Hematopoietic multipotent progenitor cell (in vitro differentiated cells): ENCODE results near the gene CIAO2B. TPM values are rescaled to one million over a fixed set of nuclear protein-coding genes. Genes with fewer than 3 reads are reported as not detected.

ENCODE experiments used
- DNase-seq, 3 donors: peaks; one replicate each; pipeline ENCODE4 v3.0.0-alpha.2; 2011 to 2015; ENCODE audit warnings: low read depth in 2 of 3, low spot score in 2 of 3
- total RNA-seq: library from RNA; depleted of rRNA; stranded (reverse); fragments of >200 nt; gene quantifications from one replicate; pipeline ENCODE4 v1.2.3, GENCODE V29; 2012

The CIAO2B gene
- total RNA-seq, 1 donor: 107 TPM

DNA sequence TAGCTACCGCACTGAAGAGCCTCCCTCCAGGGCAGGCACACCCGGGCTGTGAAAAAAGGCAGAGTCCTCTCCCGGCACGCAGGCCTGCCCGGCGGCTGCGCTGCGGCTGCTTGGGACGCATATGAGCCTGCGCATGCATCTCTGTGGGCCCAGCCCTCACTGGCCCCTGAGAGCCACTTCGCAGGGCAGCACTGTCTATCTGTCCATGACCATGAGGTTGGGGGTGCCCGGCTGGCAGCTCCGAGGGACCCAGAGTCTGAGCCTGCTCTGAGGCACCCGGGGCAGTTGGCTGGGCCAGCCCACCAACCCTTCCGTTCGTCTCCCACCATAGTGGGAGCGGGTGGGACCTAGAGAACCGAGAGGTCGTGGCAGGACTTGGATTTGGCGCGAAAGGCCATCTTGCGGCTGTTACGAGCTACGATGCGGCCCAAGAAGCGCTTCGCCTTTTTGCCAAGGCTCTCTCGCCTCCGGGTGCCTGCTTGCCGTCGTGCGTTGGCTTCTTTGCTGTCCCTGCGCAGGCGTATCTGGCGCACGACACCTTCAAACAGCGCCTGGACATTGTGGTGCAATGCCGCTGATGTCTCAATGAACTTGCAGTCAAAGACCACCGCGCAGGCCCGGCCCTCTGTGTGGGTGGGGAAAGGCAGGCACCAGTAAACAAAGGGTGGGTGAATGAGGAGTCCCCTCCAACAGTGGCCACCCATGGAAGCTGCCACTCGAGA lies 12.3 kb downstream of the CIAO2B start:
- no peak for DNase-seq

GRCh38 chr16:66920924-66921680 lies 13.1 kb downstream of the CIAO2B start:
- DNase-seq: no peak

- DNase-seq: no peak
Measured at GRCh38 chr16:66920299-66920590, 14.0 kb downstream of the CIAO2B start.

- DNase-seq: no peak
Measured at GRCh38 chr16:66919569-66920298, 14.5 kb downstream of the CIAO2B start.

DNA sequence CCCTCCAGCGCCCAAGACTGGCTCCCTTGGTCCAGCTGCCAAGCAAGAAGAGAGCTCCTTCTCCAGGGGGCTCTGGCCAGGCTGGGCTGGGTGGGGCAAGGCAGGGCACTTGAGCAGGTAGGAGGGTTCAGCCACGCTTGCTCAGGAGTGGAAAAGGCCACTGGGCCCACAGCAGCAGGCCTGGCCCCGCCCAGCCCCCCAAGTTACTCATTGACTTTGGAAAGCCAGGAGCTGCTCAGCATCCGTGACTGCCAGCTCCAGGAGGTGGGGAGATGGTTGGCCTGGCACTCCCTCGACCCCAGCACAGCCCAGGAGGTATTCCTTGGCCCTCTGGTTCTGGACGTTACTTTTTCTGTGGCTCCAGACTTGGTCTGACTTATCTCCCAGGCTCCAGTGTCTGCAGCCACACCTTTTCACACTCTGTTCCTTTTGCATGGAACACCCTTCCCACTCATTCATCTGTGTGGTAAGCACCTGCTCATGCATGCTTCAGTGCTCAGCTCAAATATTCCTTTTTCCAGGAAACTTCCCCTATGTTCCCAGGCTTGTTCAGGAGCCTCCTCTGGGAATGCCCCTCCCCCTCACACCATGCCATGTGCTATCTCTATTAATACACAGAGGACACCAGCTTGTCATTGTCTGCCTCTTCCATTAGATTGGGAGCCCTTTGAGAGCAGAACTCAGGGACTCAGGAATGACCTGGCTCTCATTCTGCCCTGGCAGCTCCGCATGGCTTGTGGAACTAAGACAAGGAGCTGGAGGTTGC lies 15.2 kb downstream of the CIAO2B start, which contains the start of gene CDH16:
TSS of gene CDH16 (minus strand) at position 83 of the 766 bp plus-strand sequence. CDS start 820 bp downstream, outside the sequence.
- DNase-seq: no peak

DNA sequence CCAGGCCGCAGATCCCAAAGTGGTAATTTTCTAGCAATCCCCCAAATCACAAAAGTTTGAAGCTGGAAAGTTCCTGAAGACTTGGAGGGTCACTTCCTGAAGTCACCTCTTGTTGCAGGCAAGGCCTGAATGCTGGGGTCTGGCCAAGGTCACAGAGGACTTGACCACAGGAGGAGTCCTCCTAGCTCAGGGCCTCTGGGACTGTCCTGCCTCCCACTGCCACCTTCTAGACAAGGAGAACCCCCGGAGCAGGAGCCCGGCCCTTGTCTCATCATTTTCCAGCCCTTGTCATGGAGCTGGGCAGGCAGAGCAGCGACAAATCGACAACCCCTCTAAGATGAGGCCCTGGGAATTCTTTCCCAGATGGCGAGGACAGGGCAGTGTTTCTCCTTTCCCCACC lies 15.8 kb downstream of the CIAO2B start:
- DNase-seq: no peak

- DNase-seq: no peak
Measured at GRCh38 chr16:66917741-66918140, 16.5 kb downstream of the CIAO2B start.

DNA sequence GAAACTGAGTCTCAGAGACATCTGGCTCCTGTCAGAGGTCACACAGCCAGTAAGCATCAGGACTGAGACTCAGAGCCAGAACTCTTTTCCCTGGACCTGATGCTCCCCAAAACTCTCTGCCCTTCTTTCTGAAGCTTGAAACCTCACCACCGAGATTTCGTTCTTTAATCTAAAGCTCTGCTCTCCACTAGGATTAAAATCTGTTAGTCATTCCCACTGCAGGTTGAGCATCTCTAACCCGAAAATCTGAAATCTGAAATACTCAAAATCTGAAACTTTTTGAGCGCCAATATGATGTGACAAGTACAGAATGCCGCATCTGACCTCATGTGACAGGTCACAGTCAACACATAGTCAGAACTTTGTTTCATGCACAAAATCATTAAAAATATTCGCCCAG lies 17.7 kb downstream of the CIAO2B start:
- DNase-seq: no peak

- DNase-seq: no peak
Measured at GRCh38 chr16:66915041-66915440, 19.2 kb downstream of the CIAO2B start.

GRCh38 chr16:66914541-66914940 lies 19.7 kb downstream of the CIAO2B start:
- no peak for DNase-seq

DNA sequence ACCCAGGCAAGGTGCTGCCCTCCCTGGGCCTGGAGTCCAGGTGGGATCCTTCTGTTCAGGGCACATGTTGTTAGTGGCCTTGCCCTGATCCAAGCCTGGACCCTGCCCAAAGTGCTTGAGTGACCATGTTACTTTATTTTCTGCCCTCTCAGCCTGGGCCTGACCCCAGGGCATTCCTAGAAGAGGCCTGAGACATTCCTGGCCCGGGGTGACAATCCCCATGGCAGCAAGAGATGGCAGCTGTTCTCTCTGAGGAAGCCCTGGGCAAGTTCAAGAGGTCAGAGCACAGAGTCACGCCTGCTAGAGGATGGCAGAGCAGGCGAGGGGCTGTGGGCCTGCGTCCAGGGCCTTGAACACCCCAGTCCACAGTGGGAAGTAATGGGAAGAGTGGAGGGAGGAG lies 20.5 kb downstream of the CIAO2B start:
- no peak for DNase-seq

DNA sequence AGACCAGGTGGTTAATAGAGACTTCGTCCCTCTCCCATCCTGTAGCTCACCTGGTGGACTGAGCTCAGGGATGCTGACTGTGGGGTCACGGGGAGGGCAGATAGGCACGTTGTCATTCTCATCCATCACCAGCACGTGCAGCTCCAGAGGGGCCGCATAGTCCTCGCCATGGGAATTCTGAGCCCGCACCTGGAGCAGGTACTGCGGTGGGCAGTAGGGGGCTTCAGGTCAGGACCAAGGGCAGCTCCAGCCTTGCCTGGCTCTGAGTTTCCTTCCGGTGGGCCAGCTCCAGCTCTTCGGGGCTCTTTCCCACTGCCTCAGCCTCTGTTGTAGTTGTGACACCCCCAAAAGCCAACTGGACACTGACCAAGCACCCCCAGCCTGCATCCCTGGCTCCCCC lies 21.1 kb downstream of the CIAO2B start:
- DNase-seq: no peak

DNA sequence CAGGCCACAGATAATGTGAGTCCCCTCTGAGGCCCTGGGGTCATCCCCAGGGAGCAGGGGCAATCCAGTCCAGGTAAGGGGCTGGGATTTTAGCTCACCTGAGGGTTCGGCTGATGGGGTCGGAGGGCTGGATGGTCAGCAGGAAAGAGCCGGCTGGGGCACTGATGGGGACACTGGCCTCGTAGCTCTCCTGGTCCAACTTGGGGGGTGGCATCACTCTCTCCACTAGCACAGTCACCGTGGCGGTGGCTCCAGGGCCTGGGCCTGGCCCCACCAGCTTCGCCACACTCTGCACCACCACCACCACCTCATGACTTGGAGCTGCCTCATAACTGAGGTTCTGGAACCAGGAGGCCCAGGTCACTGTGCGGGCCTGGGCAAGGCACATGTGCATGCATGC lies 22.4 kb downstream of the CIAO2B start:
- DNase-seq: no peak

DNA sequence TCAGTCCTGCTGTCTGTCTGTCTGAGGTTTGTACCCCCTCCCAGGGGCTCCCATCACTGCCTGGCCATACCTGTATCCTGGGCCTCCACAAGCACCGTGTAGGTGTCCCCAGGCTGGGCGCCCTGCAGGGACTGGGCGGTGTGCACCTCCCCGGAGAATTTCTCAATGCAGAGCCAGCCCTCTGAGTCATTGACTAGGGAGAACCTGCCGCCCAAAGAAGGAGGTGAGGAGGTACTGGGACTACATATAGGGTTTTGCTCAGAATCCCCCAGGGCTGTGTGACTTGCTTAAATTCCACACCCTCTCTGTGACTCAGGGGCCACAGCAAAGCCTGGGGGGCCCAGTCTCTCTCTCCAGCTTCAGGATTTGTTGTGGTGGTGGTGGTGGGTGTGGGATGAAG lies 23.1 kb downstream of the CIAO2B start:
- no peak for DNase-seq

DNA sequence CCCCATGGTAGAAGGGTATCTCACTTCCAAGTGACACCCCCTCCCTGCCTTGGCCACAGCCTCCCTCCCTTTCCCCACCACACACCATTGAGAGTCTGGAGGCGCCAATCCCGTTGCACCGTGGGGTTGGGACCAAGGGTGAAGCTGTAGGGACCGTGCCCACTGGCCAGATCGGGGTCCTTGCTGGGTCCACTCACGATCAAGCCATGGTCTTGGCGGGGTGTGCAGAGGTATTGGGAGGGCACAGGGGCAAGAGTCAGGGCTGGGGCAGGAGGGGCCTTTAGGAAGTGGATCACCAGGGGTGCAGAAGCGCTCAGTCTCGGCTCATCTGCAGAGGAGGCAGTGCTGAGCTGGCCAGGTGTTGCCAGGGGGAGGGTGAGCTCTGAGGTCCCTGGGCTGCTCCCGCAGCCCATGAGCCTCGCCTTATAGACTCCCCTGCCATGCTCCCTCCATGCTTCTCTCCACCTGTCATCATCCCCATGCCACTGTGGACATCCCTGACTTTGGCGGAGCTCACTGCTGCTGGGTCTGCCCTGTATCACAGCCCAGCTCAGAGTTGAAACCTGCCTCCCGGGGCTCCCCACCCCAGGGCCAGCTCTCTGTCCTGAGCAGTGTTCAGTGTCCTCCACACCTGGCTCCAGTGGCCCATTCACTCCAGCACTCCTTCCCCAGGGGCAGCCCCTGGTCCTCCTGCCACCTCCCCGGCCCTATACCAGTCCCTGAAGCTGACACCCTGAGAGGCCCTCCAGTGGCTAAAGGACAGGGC lies 23.8 kb downstream of the CIAO2B start:
- DNase-seq: no peak

DNA sequence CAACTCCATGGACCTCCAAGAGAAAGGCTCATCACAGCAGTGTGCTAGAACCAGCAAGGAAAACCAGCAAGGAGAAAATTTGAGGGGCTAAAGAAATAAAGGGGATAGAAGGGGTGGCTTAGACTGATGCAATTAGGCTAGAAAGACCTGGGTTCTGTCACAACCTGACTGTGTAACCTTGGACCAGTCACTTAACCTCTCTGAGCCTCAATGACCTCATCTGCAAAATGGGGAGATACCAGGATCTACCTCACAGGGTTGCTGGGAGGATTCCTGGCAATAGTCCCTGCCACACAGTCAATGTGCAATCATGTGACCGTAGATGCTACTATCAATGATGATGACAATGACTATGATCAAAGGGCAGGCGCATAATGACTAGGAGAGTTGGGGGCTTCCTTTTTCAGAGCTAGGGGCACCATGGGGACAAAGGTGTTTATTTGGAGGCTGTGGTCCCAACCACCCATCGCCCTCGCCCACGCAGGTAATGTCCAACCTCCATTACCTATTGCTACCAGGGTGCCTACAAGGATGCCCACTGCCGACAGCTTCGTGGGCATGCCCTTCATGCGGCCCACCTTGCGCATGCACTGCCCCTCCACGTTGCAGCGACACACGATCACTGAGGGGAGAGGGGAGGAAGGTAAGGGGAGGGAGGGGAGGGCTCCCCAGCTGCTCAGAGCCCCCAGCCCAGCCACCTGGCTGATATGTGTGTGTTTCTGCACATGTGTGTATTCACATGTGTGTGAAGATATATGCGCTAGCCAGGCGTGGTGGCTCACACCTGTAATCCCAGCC lies 25.2 kb downstream of the CIAO2B start:
- DNase-seq: no peak

DNA sequence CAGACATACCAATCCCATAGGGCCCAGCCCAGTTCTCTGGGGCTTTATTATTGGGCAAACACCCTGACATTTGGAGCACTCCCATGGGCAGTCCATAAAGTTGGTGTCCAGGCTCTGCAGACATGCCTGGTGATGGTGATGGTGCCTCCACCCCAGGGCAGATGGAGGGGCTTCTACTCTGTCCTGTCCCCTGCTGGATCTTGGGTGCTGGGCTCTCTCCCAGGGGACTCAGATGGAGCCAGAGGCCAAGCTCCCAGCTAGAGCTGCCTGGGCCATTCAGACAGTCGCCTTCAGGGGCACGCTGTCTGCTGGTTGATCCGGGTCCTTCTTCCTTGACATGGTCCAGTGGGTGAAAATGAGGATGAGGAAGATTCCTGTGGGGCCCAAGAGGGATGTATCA lies 26.1 kb downstream of the CIAO2B start:
- no peak for DNase-seq

DNA sequence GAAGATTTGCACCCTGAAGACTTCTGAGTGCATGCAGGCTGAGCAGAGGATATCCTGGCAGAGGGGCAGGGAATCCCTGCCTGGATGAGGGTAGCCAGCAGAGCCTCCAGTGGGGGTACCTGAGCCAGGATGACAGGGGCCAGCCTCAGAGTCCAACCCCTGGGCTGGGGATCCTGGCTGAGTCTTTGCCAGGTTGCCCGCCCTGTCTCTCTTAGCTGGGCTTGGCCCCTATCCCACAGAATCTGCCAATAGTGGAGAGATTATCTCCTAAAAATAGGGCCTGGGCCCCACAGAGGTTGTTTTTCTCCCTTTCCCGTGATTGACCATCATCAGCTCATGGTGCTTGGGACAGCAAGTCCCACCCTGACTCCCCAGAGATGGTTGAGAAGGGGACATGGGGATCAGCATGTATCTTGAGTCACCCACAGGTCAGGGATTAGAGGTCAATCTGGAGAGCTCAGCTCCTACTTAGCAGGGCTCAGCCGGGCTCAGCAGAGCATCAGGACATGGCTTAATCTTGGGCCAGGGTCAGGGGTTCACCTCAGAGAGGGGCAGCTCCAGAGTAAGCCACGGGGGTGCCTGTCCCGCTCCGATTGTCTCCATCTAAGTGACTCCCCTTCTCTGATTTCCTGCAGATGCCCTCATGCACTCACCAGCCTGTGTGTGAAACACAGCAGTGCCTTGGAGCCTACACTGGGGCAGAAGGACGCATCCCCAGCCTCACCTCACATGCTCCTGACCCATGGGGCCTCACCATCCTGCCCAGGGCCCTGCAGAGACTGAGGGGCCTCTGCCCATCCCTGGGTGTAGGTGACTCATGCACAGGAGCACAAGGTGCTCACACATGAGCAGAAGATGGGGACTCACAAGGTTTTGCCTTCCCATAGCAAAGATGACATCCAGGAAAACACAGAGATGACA lies 27.0 kb downstream of the CIAO2B start:
- no peak for DNase-seq
